SIG-M5 (cell line): ENCODE data around the gene BFSP2.

ENCODE experiments used
- DNase-seq: peaks from one replicate; lab custom pipeline; 2025; lab: John Stamatoyannopoulos, UW

The BFSP2 gene

GRCh38 chr3:133383741-133384140 is 16.1 kb upstream of the BFSP2 start:
- no peak for DNase-seq

- no peak for DNase-seq
These were observed 15.4 kb upstream of the BFSP2 start for GRCh38 chr3:133384331-133385027.

DNA sequence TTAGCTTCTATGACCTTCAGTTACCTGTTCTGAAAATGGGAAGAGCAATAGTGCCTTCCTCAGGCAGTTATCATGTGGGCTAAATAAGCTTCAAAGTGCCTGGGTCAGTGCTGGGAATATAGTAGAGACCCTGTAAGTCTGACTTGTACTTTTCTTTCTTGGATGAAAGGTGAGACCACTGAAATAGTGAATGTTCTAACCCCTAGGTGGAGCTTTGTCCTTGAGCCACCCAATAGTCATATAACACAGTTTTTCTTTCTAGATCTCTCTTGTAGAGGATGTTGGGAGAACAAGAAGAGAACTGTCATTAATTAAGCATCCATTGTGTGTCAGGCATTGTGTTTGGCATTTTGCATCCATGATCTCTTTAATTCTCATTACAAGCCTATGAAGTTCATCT is 13.0 kb upstream of the BFSP2 start:
- no peak for DNase-seq

GRCh38 chr3:133387341-133387740 is 12.5 kb upstream of the BFSP2 start:
- no peak for DNase-seq

- no peak for DNase-seq
These were observed 11.0 kb upstream of the BFSP2 start for GRCh38 chr3:133388696-133389395.

- DNase-seq, result no peak
These were observed 9.1 kb upstream of the BFSP2 start for GRCh38 chr3:133390715-133391114.

DNA sequence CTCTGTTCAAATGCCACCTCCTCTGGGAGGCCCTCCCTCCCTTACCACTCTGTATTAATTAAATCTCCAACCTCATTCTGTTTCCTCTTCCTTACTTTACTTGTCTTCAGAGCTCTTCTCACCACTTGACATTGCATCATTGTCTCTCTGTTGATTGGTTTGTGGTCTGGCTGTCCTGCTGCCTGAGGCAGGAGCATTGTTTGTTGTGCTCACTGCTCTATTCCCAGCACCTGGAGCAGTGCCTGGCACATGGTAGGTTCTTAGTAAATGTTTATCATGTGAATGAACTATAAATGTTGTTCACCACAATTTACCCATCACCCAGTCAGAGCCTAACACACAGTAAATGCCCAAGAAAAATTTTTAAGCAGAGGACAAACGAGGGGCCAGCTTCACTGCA is 6.7 kb upstream of the BFSP2 start:
- no peak for DNase-seq

GRCh38 chr3:133393691-133394474 is 6.0 kb upstream of the BFSP2 start:
- no peak for DNase-seq

DNA sequence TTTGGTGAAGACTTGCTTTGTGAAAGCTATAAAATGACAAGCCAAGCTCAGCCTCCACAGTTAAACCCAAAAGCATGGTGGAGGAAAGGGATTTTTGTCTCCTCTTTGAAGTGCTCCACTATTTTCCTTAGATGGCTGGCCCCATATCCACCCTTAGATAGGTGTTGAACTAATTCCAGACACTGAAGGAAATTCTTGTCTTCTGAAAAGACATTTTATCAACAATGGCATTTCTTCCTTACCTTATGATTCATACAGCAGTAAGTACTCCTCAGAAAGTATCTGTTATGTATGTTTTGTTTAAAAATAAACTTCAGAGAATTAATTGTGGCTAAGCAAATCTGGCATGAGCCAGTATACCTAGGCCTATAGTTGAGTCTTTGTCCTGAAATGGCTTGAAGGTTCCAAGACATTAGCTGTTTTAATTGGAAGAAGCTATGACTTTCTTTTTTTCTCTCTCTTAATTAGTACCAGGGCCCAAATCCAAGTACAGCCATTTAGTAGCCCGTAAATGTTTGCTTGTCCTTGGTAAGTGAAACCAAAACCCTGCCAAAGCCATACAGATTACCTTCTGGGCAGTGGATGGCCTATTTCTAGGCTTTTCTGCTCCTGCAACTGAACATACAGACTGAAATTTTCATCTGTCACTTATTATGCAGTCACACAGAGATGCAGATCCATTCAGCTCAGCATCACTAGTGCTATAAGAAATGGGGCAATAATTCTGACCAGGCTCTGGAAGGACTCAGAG is 5.1 kb upstream of the BFSP2 start:
- DNase-seq, result no peak

DNA sequence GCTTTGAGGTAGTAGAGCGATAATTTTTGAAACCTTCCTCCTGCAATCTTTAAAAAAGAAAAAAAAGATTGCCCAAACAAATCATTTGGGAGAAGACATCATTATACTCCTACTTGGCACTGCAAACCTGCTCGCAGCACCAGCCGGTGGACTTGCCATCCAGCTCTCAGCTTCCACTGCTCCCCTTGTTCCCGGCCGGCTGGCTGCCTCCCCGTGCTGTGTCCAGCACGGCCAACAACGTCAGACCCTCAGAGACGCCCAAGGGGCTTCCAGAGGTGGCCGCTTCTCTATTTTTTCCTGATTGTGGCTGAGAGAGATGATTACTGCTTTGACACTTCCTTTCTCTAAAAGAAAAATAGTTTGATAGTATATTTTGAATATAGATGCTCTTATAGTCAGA is 3.0 kb upstream of the BFSP2 start:
- DNase-seq, result no peak

DNA sequence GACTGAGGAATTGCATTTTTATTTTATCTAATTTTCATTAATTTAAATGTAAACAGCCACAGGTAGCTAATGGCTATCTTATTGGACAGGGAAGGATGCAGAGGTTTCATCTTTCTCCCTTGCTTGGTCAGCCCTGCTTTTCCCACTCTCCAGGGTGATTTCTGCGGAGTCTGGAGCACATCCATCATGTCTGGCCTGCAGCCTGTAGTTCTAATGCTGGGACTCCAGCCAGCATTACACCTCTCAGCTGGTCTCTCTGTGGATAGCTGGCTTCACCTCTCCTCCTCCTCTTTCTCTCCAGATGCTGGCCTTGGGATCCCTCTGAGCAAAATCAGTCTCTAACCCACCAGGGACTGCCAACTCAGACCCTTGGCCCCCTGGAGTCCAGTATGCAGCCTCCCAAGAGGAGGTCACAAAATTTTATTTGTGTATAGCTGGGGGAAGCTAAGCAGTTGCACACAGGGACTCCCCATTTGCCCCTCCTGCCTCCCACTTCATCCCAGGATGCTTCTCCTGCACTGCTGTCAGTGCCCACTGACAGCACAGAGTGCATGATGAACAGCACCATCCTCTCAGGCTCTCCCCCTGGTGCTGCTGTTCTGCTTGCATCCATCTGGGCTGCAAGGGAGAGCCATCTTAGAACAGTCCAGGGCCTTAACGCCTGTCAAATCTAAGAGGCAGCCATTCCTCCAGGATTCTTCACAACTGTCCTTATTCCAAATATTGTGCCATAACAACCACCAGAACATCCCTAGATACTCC is 1.7 kb downstream of the BFSP2 start:
- DNase-seq, result no peak

DNA sequence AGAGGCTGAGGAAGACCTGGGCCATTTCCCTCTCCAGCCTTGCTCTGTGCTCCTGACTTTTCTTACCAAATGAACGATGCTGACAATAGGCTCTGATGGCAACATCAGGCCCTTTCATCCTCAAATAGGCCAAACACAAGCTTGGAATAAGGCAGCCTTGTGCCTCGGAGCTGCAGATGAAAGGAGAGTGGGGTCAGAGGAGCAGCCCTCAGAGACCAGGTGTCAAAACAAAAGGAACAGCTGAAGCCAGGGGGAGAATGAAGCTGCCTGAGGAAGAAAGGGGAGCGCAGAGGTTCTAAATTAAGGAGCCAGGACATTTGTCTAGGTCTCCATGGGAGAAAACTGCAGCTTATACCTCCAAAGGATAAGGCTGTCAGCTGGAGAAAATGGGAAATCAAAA is 5.1 kb downstream of the BFSP2 start:
- DNase-seq, result no peak

GRCh38 chr3:133408366-133408765 is 8.5 kb downstream of the BFSP2 start:
- no peak for DNase-seq

GRCh38 chr3:133408961-133409360 is 9.1 kb downstream of the BFSP2 start:
- no peak for DNase-seq

DNA sequence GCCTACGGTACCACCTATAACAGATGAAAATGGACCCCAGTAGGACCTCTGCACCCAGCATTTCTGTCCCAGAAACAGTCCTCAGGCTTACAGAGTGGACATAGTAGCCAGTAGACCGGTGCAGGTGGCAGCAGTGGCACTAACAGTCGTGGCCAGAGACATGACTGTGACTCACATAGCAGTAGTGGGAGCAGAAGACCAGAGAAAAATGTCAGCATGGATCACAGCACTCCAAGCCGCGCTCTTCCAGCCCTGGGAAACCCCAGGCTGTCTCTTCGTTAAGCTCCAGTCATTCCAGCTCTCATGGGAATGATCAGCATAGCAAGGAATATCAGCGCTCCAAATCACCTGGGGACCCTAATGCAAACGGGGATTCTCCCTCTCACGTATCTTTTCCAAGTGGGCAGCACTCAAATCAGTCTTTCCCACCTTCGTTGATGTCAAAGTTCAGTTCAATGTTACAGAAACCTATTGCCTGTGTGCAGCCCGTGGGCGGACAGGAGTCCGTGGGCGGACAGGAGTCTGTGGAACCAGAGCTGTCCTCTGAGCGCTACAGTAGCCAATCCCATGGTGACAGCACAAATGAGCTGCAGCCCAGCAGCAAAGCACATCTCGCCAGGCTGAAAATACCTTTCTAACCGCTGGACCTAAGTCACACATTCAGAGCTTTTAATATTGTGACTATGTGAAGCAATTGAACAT is 10.5 kb downstream of the BFSP2 start:
- no peak for DNase-seq

- DNase-seq, result no peak
These were observed 12.6 kb downstream of the BFSP2 start for GRCh38 chr3:133412183-133413132.

- DNase-seq, result no peak
These were observed 13.5 kb downstream of the BFSP2 start for GRCh38 chr3:133413161-133414020.

DNA sequence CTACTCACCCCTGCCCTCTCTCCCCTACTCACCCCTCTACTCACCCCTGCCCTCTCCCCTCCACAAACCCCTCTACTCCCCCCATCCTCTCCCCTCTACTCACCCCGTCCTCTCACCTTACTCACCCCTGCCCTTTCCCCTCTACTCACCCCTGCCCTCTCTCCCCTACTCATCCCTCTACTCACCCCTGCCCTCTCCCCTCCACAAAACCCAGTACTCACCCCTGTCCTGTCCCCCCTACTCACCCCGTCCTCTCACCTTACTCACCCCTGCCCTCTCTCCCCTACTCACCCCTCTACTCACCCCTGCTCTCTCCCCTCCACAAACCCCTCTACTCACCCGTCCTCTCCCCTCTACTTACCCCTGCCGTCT is 14.2 kb downstream of the BFSP2 start:
- DNase-seq, result no peak

DNA sequence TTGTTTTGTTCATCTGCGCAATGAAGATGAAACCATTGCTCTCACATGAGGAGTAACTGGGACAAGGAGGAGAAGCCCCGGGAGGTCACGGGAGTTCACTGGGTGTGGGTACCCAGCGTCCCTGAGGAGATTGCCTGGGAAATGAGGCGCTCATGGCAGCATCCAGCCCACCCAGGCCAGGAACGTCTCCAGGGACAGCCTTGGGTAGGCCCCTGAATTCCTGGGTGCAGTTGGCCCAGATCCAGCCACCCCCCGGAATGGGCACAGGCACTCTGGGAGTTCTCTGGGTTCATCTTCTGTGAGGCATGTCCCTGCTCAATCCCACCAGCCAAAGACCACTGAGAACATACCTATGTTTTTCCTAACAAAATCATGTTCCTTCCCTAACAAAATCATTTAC is 18.5 kb downstream of the BFSP2 start:
- no peak for DNase-seq
